ENCODE measurements around the gene PEX12.

- TF ChIP-seq EZH2 (optimal IDR thresholded peaks at IDR 0.05; ENCODE audit: low read depth, low read length) = no peak
- TF ChIP-seq EZH2phosphoT487 (IDR thresholded peaks at IDR 0.05; ENCODE audit: low read length) = no peak
Observed at GRCh38 chr17:35566968-35567367, 11.4 kb downstream of the PEX12 start.
